Stimulated activated naive CD8-positive, alpha-beta T cell treated with anti-CD3 and anti-CD28 coated beads, Interleukin-15, Interleukin-2, amounts not matched to agents 100 U/mL and 50 U/mL, for 24 hours (primary cell): ENCODE results near the gene TXNL4B.

ENCODE experiments used
- ATAC-seq: fragments of 150-1000 bp; cut with Tn5 transposase; one replicate; pipeline ENCODE4 v1.10.0; 2021
- DNase-seq: peaks from one replicate; pipeline ENCODE4 v3.0.0; 2021

The TXNL4B gene

GRCh38 chr16:72093448-72094265, at the start of gene TXNL4B, which contains the start of gene DHX38:
Gene TXNL4B, minus strand, starts transcription at chr16:72093620. Its CDS starts 2,871 bp downstream, at chr16:72090749.
Gene DHX38, plus strand, starts transcription at chr16:72093847. Its CDS starts 2,311 bp downstream, at chr16:72096158.
- ATAC-seq = peak; percentile 99
- peak; percentile 88 for DNase-seq

- DNase-seq (no peak), ATAC-seq (no peak)
Observed at GRCh38 chr16:72142476-72142875, 49.1 kb upstream of the TXNL4B start.

- no peak for DNase-seq
- no peak for ATAC-seq
Observed at GRCh38 chr16:72139908-72140307, 46.5 kb upstream of the TXNL4B start.

GRCh38 chr16:72138064-72138572, 44.7 kb upstream of the TXNL4B start:
- ATAC-seq = no peak

GRCh38 chr16:72137380-72138063, 44.1 kb upstream of the TXNL4B start:
- DNase-seq (no peak), ATAC-seq (no peak)

More at GRCh38 chr16:72138064-72138572, 44.7 kb upstream of the TXNL4B start:
- no peak for DNase-seq

GRCh38 chr16:72134507-72134906, 41.1 kb upstream of the TXNL4B start:
- no peak for ATAC-seq
- no peak for DNase-seq

- DNase-seq (no peak), ATAC-seq (no peak)
Observed at GRCh38 chr16:72132726-72133125, 39.3 kb upstream of the TXNL4B start.

- no peak for ATAC-seq
- no peak for DNase-seq
Observed at GRCh38 chr16:72131036-72131435, 37.6 kb upstream of the TXNL4B start.

GRCh38 chr16:72129976-72130656, 36.7 kb upstream of the TXNL4B start:
- DNase-seq (no peak), ATAC-seq (no peak)

GRCh38 chr16:72128701-72129100, 35.3 kb upstream of the TXNL4B start:
- DNase-seq = no peak
- no peak for ATAC-seq

GRCh38 chr16:72126429-72126765, 33.0 kb upstream of the TXNL4B start:
- ATAC-seq = no peak
- no peak for DNase-seq

- ATAC-seq (no peak), DNase-seq (no peak)
Observed at GRCh38 chr16:72125635-72126428, 32.4 kb upstream of the TXNL4B start.

GRCh38 chr16:72124761-72125634, 31.6 kb upstream of the TXNL4B start:
- ATAC-seq (no peak), DNase-seq (peak; percentile 75)

- no peak for ATAC-seq
- DNase-seq = no peak
Observed at GRCh38 chr16:72124148-72124547, 30.7 kb upstream of the TXNL4B start.

- ATAC-seq (no peak), DNase-seq (no peak)
Observed at GRCh38 chr16:72123426-72123825, 30.0 kb upstream of the TXNL4B start.

GRCh38 chr16:72122916-72123315, 29.5 kb upstream of the TXNL4B start:
- ATAC-seq = no peak
- no peak for DNase-seq

- ATAC-seq (no peak), DNase-seq (no peak)
Observed at GRCh38 chr16:72122308-72122707, 28.9 kb upstream of the TXNL4B start.

GRCh38 chr16:72120026-72120425, 26.6 kb upstream of the TXNL4B start:
- no peak for DNase-seq
- ATAC-seq = no peak

- no peak for DNase-seq
- no peak for ATAC-seq
Observed at GRCh38 chr16:72113616-72113945, 20.2 kb upstream of the TXNL4B start.

- no peak for ATAC-seq
Observed at GRCh38 chr16:72112906-72113615, 19.6 kb upstream of the TXNL4B start.

GRCh38 chr16:72112452-72112792, 19.0 kb upstream of the TXNL4B start:
- ATAC-seq (no peak), DNase-seq (no peak)

More at GRCh38 chr16:72112906-72113615, 19.6 kb upstream of the TXNL4B start:
- DNase-seq = no peak
